GM18498 (cell line): Measurements from ENCODE around the gene PDE3B.

ENCODE experiments used
- ATAC-seq: cut with Tn5 transposase; IDR thresholded peaks from one replicate; pipeline ENCODE4 v1.9.1; 2021; ENCODE audit warnings: mild to moderate bottlenecking, moderate library complexity; ENCODE audit not compliant: unreplicated experiment

The PDE3B gene

DNA sequence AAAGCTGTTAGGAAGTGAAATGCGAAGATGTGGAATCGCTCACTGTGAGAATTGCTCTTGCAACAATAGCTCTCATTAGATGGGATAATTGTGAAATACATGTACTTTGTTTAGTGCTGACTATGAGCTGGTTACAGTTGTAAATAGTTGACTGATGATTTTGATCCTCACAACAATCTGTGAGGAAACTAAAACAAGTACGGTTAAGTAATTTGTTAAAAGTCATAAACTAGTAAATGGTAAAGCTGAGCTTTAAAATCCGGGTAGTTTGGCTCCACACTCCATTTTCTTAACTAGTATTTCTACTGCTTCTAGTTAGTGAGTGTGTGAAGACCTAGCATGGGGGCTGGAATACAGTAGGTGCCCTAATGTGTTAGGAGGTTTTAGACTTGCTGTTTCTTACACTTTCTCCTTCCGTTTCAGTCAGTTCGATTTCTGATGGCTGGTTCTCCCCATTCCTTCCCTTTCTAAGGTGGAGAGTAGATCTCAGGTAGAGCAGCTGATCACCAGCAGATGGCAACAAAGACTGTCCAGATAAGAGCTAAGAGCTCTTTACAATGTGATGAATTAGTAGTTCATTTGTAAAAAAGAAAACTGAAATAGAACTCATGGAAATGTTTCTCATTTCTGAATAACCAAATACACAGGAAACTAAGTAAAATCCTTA is 264.7 kb downstream of the PDE3B start:
- no peak for ATAC-seq

- ATAC-seq = no peak
Measured at GRCh38 chr11:14914536-14914935, 270.9 kb downstream of the PDE3B start.

- ATAC-seq = no peak
Measured at GRCh38 chr11:14916403-14916802, 272.8 kb downstream of the PDE3B start.
